Suppressor macrophage treated with lipopolysaccharide for 4 hours (primary cell): ENCODE measurements around the gene THBS2.
A peak's percentile ranks its signal among the peaks of the same experiment; 100 is the strongest.
"Not testable (repeated sequence)": the region's sequence is repeated elsewhere in the genome, so short reads cannot be mapped to it uniquely, and the experiment has no call there.

Experiments
- DNase-seq: peaks from one replicate; pipeline ENCODE4 v3.0.0-alpha.2; 2020

The THBS2 gene

DNA sequence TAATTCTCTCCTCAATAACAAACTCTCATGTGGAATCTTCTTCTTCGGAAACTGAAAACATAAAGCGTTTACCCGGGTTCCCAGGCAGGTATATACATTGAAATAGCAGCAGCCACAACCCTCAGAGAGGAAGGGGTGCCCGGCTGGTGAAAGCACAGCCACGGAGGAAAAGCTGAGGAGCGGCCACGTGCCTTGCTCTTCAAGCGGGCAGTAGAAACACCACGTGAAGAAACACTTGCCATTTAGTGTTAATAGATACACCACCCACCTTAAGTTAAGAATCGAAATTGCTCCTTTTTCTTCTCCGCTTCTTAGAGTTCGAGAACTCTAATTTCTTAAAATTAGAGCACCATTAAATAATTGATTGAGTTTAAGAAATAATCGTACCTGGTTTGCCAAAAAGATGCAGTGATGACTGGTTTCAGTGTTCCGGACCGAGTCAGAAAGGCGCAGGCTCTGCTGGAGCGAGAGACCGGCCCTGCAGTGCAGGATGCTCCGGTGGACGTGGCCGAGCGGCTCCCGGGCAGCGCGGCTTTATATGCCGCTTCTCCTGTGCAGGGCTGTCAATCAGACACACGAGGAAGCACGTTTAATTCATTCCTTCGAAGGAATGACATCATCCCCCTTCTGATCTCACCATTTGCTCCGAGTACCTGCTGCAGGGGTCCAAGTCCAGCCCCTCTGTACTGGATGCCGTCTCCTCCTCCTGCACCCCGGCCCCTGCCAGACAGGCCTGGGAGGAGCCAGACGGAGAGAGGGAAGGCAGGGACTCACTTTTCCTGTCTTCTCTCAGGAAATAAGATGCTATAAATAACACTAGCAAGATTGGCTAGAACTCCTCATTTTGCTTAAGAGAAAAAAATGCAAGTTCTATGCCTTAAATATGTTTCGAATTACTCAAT lies at the start of gene THBS2:
THBS2 (minus strand) TSS at position 510 of the 902 bp plus-strand sequence. CDS start 3,062 bp downstream, outside the sequence.
- no peak for DNase-seq

DNA sequence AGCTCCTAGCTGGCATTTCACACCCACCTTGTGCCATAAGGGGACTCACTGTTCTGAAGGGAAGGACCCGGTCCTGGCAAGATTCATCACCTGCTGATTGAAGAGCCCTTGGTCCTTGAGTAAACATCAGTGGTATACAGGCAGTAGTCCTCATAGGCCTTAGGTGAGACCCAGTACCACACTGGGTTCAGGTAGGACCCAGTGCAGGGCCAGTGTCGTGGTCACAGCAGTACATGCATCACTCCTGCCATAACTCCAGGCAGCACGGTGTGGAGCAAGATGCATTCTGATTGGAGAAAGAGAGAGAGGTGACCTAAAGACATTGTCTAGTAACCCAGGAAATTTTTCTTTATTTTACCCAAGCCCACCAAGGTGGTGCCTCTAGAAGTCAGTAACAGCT lies 49.1 kb upstream of the THBS2 start:
- no peak for DNase-seq

DNA sequence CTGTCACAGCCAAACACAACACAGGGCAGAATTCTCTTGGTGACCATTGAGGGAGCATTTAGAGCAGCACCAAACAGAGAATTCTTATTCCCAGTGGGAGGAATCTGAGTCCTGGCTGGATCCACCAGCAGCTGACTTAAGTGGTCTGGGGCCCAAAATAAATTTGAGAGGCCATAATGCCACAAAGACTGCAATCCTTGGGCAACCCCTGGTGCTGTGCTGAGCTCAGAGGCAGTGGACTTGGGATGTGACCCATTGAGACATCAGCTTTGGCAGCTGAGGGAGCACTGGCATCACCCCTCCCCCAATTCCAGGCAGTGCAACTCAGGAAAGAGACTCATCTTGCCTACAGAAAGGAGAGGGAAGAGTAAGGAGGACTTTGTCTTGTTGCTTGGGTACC lies 48.6 kb upstream of the THBS2 start:
- DNase-seq, result no peak

DNA sequence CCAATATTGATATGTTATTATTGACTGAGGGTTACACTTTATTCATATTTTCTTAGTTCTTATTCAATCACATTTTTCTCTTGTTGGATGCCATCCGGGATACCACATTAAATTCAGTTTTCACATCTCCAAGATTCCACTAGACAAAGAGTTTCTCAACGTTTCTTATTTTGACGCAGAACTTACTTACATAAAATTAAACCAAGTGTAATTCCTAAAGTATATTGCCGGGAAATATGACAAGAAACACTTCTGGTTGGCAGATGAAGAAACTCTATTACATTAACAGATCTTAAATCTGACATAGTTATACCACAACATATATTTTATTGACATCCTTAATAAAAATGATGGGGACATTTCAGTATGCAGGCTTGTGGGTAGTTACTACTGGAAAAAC lies 47.3 kb upstream of the THBS2 start:
- no peak for DNase-seq

DNA sequence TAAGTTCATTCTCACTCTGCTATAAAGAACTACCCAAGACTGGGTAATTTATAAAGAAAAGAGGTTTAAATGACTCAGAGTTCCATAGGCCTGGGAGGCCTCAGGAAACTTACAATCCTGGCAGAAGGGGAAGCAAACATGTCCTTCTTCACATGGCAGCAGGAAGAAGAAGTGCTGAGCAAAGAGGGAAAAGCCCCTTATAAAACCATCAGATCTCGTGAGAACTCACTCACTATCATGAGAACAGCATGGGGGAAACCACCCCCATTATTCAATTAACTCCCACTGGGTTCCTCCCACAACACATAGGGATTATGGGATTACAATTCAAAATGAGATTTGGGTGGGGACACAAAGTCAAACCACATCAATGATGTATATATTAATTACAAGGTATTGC lies 45.0 kb upstream of the THBS2 start:
- DNase-seq, result not testable (repeated sequence)

DNA sequence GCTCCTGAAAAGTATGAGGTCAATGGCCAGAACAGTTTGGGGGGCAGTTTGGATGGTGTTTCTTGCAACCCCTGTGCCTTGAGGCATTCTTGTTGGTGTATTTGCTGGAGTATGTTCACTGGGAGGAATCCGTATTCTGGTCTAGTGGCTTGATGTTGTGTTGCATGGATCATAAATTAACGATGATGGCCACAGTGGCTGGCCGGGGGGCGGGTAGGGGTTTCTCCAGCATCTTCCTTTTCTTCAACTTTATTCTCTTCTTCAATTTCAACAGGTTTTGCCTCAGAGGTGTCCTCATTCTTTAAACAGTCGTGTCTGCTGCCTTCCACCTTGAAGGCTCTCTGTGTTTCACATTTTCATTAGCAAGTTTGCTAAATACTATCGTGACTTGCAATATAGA lies 43.0 kb upstream of the THBS2 start:
- no peak for DNase-seq

DNA sequence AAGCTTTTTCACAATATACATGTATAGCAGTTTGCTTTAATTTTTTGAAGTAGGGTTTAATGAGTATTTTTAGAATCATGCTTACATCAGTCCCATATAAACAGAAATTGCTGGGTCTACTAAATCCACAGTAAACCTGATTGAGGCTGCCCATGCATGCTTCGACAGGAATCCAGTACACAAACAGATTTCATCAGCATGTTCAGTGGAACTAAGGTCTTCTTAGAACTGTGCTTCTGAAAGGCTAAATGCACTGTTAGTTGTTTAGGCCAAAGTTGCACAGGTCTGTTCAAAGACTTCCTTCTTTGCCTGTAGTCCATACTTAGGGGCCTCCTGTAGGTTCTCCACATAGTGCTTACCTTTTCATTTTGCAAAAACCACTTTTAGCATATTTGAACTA lies 42.5 kb upstream of the THBS2 start:
- DNase-seq, result no peak

DNA sequence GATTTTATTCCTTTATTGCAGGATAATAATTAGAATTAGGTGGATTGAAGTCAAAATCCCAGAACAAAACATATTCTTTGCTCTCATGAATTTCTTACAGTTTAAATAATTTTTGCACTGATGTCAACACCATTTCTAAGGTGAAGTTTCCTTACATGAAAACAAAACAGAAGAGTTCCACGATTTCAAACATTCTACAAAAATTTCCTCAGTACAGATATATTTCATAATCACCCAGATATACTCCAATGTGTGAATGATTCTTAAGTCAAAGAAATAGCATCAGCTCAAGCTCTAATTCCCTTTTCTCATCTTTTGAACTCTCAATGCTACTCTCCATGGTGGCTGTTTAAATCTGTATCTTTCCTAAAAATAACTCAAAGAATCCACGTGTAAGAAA lies 39.5 kb upstream of the THBS2 start:
- DNase-seq, result peak; percentile 19

DNA sequence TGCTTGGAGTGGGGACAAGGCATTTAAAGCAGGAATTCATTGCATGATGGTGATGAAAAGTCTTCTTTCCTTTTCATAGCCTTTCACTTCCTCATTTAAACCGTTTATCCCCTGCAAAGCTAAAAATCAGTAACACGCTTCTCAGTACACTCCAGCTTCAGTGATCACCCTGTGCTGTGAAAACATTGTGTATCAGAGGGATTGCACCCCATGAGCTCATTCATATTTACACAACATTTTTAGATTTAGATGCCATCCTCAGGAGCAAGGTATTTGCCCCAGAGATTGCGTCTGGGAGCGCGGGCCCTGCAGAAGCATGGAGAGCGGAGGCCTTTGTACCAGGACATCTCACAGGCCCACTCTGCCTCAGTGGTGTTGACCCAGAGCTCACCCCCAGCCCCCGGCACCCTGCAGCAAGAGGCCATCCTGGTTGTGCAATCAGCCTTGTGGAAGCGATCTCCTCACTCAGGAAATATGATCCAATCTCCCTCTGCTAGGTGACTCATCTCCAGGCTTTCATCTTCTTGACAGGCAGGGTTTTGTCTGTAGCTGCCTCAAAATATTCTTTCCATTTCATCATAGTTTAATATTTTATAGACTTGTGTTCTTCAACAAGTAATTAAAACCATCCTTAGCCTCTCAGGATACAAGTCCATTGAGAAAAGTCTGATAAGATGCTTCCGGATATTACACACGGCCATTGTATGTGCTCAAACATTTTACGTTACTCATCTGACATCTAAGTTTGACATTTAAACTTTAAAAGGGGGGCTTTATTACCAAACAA lies 38.9 kb upstream of the THBS2 start:
- peak; percentile 88 for DNase-seq

DNA sequence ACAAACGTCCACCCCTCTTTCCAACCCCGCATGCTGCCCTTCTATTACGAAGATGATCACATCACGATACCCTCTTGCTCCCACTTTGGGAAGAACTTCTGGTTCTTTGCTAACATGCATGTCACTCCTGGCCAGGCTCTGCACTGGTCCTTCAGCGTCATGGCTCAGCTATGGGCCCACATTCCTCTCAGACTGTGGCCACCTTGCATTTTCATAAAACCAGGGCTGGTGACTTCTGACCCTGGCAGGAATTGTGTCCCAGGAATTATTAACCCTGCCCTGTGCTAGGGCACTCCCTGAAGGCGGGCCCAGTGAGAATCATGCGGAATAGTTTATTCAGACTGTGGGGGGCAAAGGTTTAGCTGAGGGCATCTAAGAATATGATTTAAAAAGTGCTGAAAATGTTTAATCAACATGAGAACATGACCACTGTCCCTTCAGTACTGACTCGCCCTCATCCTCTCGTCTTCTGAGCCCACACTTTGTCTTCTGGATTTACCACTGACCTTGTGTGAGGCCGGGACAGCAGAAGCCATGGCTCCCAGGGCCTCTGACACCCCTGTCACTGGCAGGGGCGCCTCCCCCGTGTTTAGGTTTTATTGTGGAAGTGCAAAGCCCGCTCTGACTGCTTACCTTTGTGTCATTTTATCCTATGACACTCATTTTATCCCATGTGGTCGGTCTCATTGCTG lies 38.1 kb upstream of the THBS2 start:
- no peak for DNase-seq

DNA sequence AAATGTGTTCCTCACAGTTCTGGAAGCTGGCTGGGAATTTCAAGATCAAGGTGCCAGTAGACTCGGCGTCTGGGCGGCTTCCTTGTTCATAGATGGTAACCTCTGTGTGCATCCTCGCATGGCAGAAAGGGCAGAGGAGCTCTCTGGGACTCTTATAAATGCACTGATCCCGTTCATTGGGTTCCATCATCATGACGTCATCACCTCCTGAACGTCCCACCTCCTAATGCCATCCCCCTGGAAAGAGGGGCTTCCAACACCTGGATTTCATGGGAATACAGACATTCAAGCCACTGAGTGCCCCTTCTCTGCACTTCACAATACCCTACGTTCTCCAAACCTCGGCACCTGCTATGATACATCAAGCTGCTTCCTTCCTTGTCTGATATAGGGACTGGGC lies 37.5 kb upstream of the THBS2 start:
- no peak for DNase-seq

DNA sequence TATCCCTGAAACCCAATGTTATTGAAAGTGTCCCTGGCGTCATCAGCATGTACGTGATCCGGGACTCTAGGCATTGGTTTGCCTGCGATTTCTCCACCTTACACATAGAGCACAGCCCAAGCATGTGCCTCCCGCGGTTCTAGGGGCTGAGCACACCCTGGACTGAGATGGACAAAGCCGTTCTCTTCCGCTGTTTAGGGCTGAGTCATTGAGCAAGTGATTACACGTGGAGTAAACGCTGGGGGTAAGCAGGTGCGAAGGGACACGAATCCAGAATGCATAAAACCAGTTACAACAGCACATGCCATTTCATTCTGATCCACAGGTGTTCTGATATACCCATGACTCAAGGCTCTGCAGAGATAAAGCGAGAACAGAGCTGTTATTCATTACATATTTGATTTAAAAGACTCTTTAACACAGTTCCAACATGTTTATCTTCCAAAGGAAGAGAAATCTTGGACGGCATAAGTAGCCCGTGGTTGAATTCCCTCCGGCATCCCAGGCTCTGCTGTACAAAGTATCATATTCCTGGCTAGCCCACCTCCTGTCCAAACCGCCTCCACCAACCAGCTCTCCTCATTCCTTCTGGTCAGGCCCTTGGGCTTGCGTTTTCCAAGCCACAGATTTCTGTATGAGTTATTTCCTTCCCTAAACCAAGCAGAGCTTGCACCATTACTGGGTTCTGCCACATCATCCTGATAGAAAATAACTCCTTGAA lies 36.1 kb upstream of the THBS2 start:
- peak; percentile 83 for DNase-seq

DNA sequence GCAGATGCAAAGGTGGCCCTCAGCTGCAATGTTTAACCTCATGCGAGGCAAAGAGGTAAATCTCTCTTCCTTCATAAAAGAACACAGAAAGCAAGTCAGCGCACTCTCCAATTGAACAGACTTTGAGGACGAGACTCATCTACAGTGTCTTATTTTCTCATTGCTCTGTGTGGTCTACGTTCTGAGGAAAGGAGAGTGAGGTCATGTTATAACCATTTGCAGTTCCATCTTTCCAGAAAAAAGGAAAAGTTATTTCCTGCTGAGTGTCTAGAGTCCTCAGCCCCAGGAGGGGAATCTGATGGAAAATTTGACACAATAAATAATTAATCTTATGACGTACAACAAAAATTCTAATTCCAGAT lies 35.6 kb upstream of the THBS2 start:
- DNase-seq, result no peak

DNA sequence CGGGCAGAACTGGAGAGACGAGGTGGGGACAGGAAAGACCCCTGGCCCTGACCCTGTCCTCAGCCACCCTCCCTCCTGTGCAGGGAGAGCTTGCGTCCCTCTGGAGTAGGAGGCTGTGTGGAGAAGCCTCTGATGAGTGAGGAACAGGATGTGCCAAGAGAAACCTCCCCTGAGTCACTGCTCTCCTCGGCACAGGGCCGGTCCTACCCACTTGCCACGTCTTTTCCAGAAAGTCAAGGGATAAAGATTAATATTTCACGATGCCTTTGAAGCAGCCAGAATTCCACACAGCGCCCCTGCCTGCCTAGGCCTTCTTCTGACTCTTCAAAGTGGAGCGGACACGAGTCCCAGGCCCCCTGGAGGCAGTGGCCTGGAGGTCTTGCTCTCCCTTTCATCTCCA lies 34.9 kb upstream of the THBS2 start:
- peak; percentile 49 for DNase-seq

DNA sequence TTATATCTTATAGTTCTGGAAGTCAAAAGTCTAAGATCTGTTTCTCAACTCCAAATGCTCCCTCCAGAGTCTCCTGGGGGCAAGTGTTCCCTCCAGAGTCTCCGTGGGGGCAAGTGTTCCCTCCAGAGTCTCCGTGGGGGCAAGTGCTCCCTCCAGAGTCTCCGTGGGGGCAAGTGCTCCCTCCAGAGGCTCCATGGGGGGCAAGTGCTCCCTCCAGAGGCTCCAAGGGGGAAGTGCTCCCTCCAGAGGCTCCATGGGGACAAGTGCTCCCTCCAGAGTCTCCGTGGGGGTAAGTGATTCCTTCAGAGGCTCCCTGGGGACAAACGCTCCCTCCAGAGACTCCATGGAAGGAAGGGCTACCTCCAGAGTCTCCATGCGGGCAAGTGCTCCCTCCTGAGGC lies 34.0 kb upstream of the THBS2 start:
- no peak for DNase-seq

DNA sequence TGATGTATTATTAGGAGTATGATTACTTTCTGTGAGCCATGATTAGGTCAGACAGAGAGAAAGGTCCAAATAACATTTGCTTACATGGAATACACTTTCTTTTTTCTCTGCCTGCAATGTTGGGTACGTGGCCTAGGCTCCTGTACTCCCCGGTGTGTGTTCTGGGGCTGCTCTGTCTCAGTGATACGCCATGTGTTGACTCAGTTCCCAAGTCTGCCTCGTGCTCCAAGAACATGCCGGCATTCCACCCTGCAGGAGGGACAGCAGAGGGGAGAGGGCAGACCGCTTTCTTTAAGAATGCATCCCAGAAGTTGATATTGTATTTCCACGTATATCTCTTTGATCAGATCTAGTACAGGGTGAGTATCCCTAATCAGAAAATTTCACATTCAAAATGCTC lies 33.3 kb upstream of the THBS2 start:
- DNase-seq, result no peak

DNA sequence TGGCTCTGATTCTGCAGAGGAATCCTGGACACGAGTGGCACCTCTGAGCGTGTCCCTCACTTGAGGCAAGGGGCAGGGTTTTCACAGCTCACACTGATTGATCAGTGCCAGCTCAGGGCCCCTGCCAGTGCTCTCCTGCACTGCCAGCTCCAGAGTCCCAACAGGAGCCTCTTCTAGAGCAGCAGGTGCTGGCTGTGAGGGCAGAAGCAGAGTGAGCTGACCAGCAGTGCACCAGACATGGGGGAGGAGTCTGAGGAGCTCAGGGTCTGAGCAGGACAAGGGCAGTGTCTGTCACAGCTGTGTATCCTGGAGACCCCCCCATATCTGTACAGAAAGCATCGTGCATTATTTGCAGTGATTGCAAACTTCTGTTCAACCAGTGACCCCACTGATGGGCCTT lies 31.5 kb upstream of the THBS2 start:
- no peak for DNase-seq

DNA sequence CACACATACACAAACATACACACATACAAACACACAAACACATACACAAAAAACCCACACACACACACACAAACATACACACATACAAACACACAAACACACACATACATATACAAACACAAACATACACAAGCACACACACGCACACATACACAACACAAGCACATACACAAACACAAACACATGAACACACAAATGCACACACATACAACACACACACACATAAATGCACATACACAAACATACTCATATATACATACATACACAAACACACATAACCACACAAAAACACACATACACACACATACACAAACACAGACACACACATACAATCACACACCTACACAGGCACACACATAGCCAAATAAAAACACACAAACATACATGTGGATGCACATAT lies 30.3 kb upstream of the THBS2 start:
- no peak for DNase-seq

DNA sequence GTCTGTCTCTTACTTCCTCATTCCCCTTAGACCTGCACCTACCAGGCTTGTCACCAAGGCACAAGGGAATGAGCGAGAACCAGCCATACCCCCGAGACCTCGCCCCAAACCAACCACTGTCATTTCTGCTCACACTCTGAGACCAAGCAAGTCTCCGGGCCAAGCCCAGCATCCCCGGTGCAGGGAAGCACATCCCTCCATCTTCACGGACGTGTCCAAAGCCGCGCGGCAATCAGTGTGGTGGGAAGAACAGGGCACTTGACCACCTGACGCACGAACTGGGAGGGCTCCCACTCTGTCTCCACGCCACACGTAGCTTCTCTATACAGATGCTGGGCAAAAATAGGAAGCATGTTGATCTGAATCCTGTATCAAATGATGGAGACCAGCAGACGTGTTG lies 28.4 kb upstream of the THBS2 start:
- no peak for DNase-seq

DNA sequence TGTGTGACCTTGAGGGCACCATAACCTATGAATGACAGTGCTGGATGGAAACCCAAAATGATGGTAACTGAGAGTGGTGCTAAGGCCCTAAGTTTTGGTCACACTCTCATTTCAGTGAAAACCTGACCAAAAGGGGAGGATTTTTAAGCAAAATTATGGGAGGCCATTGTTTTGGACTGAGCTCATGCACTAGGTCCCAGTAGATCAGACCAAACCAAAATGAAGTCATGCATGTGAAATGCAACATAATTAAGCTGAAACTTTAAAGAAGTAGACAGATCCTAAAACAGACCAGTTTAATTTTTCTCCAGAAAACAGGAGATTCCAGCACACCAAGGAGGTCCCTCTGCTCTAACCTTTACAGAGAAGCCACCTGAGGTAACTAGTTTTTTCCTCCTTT lies 24.0 kb upstream of the THBS2 start:
- DNase-seq, result no peak

DNA sequence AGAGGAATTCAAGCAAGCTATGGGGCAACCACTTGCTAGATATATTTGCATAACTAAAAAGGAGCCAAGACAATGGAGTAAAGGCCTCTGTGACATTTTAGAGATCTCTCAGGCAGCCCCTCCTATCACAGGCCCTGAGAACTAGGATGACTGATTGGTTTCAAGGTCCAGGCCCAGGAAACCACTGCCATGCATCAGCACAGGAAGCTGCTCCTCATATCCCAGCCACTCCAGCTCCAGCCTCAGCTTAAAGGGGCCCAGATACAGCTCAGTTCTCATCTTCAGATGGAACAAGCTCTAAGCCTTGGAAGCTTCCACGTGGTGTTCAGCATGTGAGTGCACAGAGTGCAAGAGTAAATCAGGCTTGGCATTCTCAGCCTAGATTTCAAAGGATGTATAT lies 21.1 kb upstream of the THBS2 start:
- DNase-seq, result no peak

DNA sequence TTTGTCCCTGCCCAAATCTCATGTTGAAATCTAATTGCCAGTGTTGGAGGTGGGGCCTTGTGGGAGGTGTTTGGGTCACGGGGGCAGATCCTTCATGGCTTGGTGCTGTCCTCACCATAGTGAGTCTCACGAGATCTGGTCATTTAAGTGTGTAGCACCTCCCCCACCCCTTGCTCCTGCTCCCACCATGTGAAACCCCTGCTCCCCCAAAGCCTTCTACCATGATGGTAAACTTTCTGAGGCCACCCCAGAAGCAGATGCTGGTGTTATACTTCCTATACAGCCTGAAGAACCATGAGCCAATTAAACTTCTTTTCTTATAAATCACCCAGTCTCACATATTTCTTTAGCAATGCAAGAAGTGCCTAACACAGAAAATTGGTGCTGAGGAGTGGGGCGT lies 19.9 kb upstream of the THBS2 start:
- no peak for DNase-seq

DNA sequence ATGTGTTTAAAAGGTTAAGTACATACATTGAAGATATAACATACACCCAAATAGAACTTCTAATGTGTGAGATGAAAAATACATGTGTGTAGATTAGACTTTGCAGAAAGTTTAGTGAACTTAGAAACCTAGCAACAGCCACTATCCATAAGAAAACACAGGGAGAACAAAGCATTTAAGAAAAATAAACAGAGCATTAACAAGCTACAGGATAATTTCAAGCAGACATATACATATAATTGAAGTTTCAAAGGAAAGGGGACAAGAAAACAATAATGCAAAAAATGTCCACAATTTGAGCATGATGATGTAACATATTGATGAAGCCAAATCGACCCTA lies 18.2 kb upstream of the THBS2 start:
- no peak for DNase-seq
